ENCODE data around the gene TIMP3.

TIMP3 gene

GRCh38 chr22:32780726-32781310, 20.7 kb upstream of the TIMP3 start:
- Histone ChIP-seq H3K79me2 (ENCODE audit: insufficient read depth, low read length) (no peaks in the 10 kb centered on the region), H3K9ac (ENCODE audit: low read depth, low read length) (no peak overlapping the region), H4K20me1 (ENCODE audit: insufficient read depth, low read length) (no peaks in the 10 kb centered on the region), H3K4me3 (ENCODE audit: low read depth in 1 of 2, low read length in 2 of 2) (no peak overlapping the region), H3K4me1 (ENCODE audit: insufficient read depth, low read length) (no peaks in the 10 kb centered on the region), H3K27me3 (ENCODE audit: insufficient read depth, low read length, poor library complexity) (no peaks in the 10 kb centered on the region), H3K9me3 (ENCODE audit: insufficient read depth, low read length, severe bottlenecking) (no peaks in the 10 kb centered on the region), H3K4me2 (ENCODE audit: insufficient read depth, low read length) (no peak overlapping the region), H3K27ac (ENCODE audit: low read length) (no peak overlapping the region), H2AFZ (ENCODE audit: low read depth, low read length) (no peak overlapping the region), H3K36me3 (ENCODE audit: insufficient read depth, low read length) (no peaks in the 10 kb centered on the region)
- no peak for TF ChIP-seq EZH2 (IDR thresholded peaks at IDR 0.05; ENCODE audit: borderline replicate concordance, low read depth, low read length, severe bottlenecking)
- no peak for TF ChIP-seq CTCF (IDR thresholded peaks at IDR 0.05; ENCODE audit: borderline replicate concordance, extremely low read depth, low read length, poor library complexity, severe bottlenecking)
- ATAC-seq (ENCODE audit: insufficient read depth, low read depth) (no peak), DNase-seq (no peak)

GRCh38 chr22:32781695-32782094, 19.8 kb upstream of the TIMP3 start:
- DNase-seq (no peak), ATAC-seq (ENCODE audit: insufficient read depth, low read depth) (no peak)
- no peak overlapping the region for H3K9ac ChIP-seq (ENCODE audit: low read depth, low read length)
- H3K9me3 ChIP-seq (ENCODE audit: insufficient read depth, low read length, severe bottlenecking): no peaks in the 10 kb centered on the region
- H2AFZ ChIP-seq (ENCODE audit: low read depth, low read length): no peak overlapping the region
- no peak overlapping the region for H3K27ac ChIP-seq (ENCODE audit: low read length)
- H3K36me3 ChIP-seq (ENCODE audit: insufficient read depth, low read length): no peaks in the 10 kb centered on the region
- no peaks in the 10 kb centered on the region for H3K79me2 ChIP-seq (ENCODE audit: insufficient read depth, low read length)
- H3K4me3 ChIP-seq (ENCODE audit: low read depth in 1 of 2, low read length in 2 of 2): no peak overlapping the region
- H4K20me1 ChIP-seq (ENCODE audit: insufficient read depth, low read length): no peaks in the 10 kb centered on the region
- H3K4me2 ChIP-seq (ENCODE audit: insufficient read depth, low read length): no peak overlapping the region
- H3K27me3 ChIP-seq (ENCODE audit: insufficient read depth, low read length, poor library complexity): no peaks in the 10 kb centered on the region
- TF ChIP-seq EZH2 (IDR thresholded peaks at IDR 0.05; ENCODE audit: borderline replicate concordance, low read depth, low read length, severe bottlenecking): no peak
- no peak for TF ChIP-seq CTCF (IDR thresholded peaks at IDR 0.05; ENCODE audit: borderline replicate concordance, extremely low read depth, low read length, poor library complexity, severe bottlenecking)
- no peaks in the 10 kb centered on the region for H3K4me1 ChIP-seq (ENCODE audit: insufficient read depth, low read length)

DNA sequence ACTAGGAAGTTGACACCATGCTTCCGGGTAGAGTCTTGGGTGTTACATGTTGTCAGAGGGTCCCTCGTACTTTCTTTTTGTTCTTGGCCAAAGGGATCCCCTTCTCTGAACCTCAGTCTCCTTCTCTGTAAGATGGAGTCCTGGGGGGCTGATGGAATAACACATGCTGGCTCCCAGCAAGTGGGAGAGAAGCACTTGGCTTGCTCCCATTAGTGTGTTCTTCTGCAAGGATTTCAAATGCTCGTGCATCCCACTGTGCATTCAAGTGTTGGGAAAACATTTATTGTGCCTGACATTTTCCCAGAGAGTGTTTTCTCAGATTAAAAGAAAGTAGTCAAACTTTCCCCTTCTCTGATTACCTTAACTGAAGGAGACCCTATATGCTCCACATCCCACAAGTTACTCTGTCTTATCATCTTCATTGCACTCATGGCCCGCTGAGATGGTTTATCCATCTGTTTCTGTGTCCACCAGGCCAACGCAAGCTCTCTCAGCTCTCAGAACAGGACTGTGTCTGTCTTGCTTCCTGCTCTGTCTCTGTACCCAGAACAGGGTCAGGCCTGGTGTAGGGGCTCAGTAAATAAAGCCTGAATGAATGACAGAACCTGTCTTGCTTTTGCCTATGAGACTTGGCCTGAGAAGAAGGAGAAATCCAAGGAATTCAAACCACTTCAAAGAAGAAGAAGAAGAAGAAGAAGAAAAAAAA, 16.0 kb upstream of the TIMP3 start:
- DNase-seq (no peak), ATAC-seq (ENCODE audit: insufficient read depth, low read depth) (no peak)
- no peaks in the 10 kb centered on the region for H3K79me2 ChIP-seq (ENCODE audit: insufficient read depth, low read length)
- H3K4me1 ChIP-seq (ENCODE audit: insufficient read depth, low read length): no peaks in the 10 kb centered on the region
- H3K9ac ChIP-seq (ENCODE audit: low read depth, low read length): no peak overlapping the region
- H3K4me3 ChIP-seq (ENCODE audit: low read depth in 1 of 2, low read length in 2 of 2): no peak overlapping the region
- TF ChIP-seq CTCF (IDR thresholded peaks at IDR 0.05; ENCODE audit: borderline replicate concordance, extremely low read depth, low read length, poor library complexity, severe bottlenecking) (no peak), EZH2 (IDR thresholded peaks at IDR 0.05; ENCODE audit: borderline replicate concordance, low read depth, low read length, severe bottlenecking) (no peak)
- no peaks in the 10 kb centered on the region for H3K9me3 ChIP-seq (ENCODE audit: insufficient read depth, low read length, severe bottlenecking)
- no peak overlapping the region for H3K4me2 ChIP-seq (ENCODE audit: insufficient read depth, low read length)
- no peaks in the 10 kb centered on the region for H3K27me3 ChIP-seq (ENCODE audit: insufficient read depth, low read length, poor library complexity)
- H2AFZ ChIP-seq (ENCODE audit: low read depth, low read length): no peak overlapping the region
- no peak overlapping the region for H3K27ac ChIP-seq (ENCODE audit: low read length)
- H4K20me1 ChIP-seq (ENCODE audit: insufficient read depth, low read length): no peaks in the 10 kb centered on the region
- H3K36me3 ChIP-seq (ENCODE audit: insufficient read depth, low read length): no peaks in the 10 kb centered on the region
